Measurements from ENCODE around the gene RAE1. TPM values are rescaled to one million over a fixed set of nuclear protein-coding genes. Genes with fewer than 3 reads are reported as not detected.

Gene RAE1
- total and polyA plus RNA-seq, 2 of the 4 experiments (the other 2 are of a cell fraction), result 32.8 to 80.5 TPM

DNA sequence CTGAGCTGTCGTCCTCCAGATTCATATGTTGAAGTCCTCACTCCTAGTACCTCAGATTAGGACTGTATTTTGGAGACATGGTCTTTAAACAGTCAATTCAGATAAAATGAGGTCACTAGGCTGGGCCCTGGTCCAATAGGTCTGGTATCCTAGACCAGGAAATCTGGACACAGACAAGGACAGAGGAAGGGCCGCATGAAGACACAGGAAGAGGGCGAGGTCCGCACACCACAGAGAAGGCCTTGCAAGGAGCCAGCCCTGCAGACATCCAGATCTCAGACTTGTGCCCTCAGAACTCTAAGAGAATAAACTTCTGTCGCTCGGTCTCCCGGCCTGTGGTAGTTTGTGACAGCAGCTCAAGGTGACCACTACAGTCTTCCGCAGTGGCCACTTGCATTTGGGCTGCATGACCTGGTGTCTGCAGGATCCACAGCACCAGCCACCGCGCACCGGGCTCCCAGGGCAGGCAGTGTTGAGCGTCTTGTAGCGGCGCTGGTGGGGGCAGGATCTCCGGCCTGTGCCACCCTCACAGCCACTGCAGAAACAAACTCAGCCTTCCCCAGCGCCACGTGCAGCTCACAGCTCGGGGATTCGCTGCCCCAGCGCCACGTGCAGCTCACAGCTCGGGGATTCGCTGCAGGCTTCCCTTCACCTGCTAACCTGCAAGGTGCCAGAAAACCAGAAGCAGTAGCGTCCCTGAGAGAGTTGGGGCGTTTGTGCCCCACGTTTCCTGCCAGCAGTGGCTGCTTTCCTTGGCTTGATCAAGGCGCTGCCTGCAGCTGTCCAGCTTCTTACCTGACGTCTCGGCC is 34.1 kb downstream of the RAE1 start:
- Histone ChIP-seq H3K4me3 (ENCODE audit: insufficient read depth, low read depth, low read length) (no peak overlapping the region), H3K9ac (ENCODE audit: low read depth, low read length) (no peak overlapping the region), H3K4ac (ENCODE audit: low read depth, low read length) (no peak overlapping the region), H4K8ac (ENCODE audit: low read depth in 2 of 2, low read length in 2 of 2) (no peak overlapping the region), H2AK5ac (ENCODE audit: low read depth, low read length) (no peak overlapping the region), H3K4me2 (ENCODE audit: low read depth, low read length) (no peak overlapping the region), H3K14ac (replicated peaks; ENCODE audit: low read depth, low read length) (no peak overlapping the region), H2BK5ac (ENCODE audit: low read depth, low read length, poor library complexity, severe bottlenecking) (no peak overlapping the region), H4K20me1 (ENCODE audit: insufficient read depth, low read length) (no peaks in the 10 kb centered on the region; the same call in 1 of the 2 replicates), H3K27ac (ENCODE audit: insufficient read depth, low read length) (no peak overlapping the region), H3K36me3 (ENCODE audit: control insufficient read depth, insufficient read depth, low read length) (peaks cover 9% of the 10 kb centered on the region), H2BK120ac (ENCODE audit: low read depth, low read length) (no peak overlapping the region), H3K27me3 (ENCODE audit: control insufficient read depth, insufficient read depth, low read length) (no peaks in the 10 kb centered on the region), H2AK9ac (replicated peaks; ENCODE audit: low read depth, low read length, poor library complexity) (peak overlapping the region; percentile 45), H3K18ac (ENCODE audit: low read depth, low read length) (no peak overlapping the region), H4K91ac (ENCODE audit: insufficient read depth, low read depth, low read length) (no peak overlapping the region), H3K56ac (ENCODE audit: extremely low read depth, insufficient read depth, low read length) (no peak overlapping the region), H2BK15ac (ENCODE audit: low read depth, low read length) (no peak overlapping the region), H3K9me3 (ENCODE audit: control insufficient read depth, insufficient read depth, low read length) (no peaks in the 10 kb centered on the region), H3K79me1 (ENCODE audit: low read depth in 1 of 2, low read length in 2 of 2) (no peaks in the 10 kb centered on the region), H4K5ac (ENCODE audit: low read depth, low read length) (no peak overlapping the region), H3K4me1 (ENCODE audit: control insufficient read depth, insufficient read depth, low read length) (no peaks in the 10 kb centered on the region), H2AFZ (replicated peaks; ENCODE audit: low read length, poor library complexity) (peak overlapping the region; percentile 16), H2BK20ac (ENCODE audit: low read depth, low read length) (no peak overlapping the region), H3K23ac (ENCODE audit: low read depth, low read length) (no peak overlapping the region), H3K9me1 (ENCODE audit: insufficient read depth, low read length) (0 out of 2 replicates have a peak, but pooled peaks cover 3% of the 10 kb centered on the region)
- TF ChIP-seq CHD1 (IDR thresholded peaks at IDR 0.05; ENCODE audit: low read depth, low read length), result no peak
- TF ChIP-seq RAD21 (IDR thresholded peaks at IDR 0.05; ENCODE audit: low read length), result no peak
- TF ChIP-seq SMC3 (IDR thresholded peaks at IDR 0.05; ENCODE audit: low read depth, low read length), result no peak
- TF ChIP-seq NFE2L2 (IDR thresholded peaks at IDR 0.05; ENCODE audit: low read depth, low read length), result no peak
- no peak for TF ChIP-seq RCOR1 (IDR thresholded peaks at IDR 0.05; ENCODE audit: insufficient replicate concordance, low read length)
- TF ChIP-seq RFX5 (IDR thresholded peaks at IDR 0.05; ENCODE audit: low read depth, low read length), result no peak
- TF ChIP-seq MAZ (IDR thresholded peaks at IDR 0.05; ENCODE audit: borderline replicate concordance, low read depth, low read length), result no peak
- TF ChIP-seq, protein P1, sequence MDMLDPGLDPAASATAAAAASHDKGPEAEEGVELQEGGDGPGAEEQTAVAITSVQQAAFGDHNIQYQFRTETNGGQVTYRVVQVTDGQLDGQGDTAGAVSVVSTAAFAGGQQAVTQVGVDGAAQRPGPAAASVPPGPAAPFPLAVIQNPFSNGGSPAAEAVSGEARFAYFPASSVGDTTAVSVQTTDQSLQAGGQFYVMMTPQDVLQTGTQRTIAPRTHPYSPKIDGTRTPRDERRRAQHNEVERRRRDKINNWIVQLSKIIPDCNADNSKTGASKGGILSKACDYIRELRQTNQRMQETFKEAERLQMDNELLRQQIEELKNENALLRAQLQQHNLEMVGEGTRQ (IDR thresholded peaks at IDR 0.05; ENCODE audit: low read depth, low read length), result no peak
- TF ChIP-seq, protein P2, sequence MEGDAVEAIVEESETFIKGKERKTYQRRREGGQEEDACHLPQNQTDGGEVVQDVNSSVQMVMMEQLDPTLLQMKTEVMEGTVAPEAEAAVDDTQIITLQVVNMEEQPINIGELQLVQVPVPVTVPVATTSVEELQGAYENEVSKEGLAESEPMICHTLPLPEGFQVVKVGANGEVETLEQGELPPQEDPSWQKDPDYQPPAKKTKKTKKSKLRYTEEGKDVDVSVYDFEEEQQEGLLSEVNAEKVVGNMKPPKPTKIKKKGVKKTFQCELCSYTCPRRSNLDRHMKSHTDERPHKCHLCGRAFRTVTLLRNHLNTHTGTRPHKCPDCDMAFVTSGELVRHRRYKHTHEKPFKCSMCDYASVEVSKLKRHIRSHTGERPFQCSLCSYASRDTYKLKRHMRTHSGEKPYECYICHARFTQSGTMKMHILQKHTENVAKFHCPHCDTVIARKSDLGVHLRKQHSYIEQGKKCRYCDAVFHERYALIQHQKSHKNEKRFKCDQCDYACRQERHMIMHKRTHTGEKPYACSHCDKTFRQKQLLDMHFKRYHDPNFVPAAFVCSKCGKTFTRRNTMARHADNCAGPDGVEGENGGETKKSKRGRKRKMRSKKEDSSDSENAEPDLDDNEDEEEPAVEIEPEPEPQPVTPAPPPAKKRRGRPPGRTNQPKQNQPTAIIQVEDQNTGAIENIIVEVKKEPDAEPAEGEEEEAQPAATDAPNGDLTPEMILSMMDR (conservative IDR thresholded peaks at IDR 0.05; ENCODE audit: low read depth, low read length), result no peak
- no peak for TF ChIP-seq BHLHE40 (IDR thresholded peaks at IDR 0.05; ENCODE audit: low read depth, low read length)
- POLR2A ChIA-PET (ENCODE audit: unreplicated experiment), result no interaction called here
- DNase-seq, result no peak
- in situ Hi-C loops (cut with MboI; ENCODE audit: low sequenced_read_pairs) (loop anchor here (5.0 to 25.0 kb wide), 4 partner anchors 112 to 1652 kb away; partner anchors contain the start of genes ATP5F1E and PRELID3B), dilution Hi-C loops (cut with HindIII; ENCODE audit: low sequenced_read_pairs, unreplicated experiment) (no loop called here), intact Hi-C loops (cut with micrococcal nuclease) (loop anchor here (5.0 to 10.0 kb wide), 2 partner anchors 830 to 1512 kb away; no protein-coding TSS in a partner anchor)
- CTCF ChIA-PET, result interaction anchor here (1.7 kb wide), 1 partner anchor 111 kb away, joined by 4 read pairs; no protein-coding TSS in a partner anchor
- WGBS, 2 experiments (ENCODE audit: extremely low coverage in 2 of 2, insufficient read length in 1 of 2), result 92% methylated on average over 26 of the region's 29 CpGs; no CpG with 5 or more reads in 1 of the 2 experiments
- BruUV-seq (replicated peaks), result no TSS peak
- no peak for ATAC-seq (ENCODE audit: low read depth)

Data from IMR-90 (cell line).